HG03060 (cell line): ENCODE data around the gene MIOX.
"Not testable (repeated sequence)": the region's sequence is repeated elsewhere in the genome, so short reads cannot be mapped to it uniquely, and the experiment has no call there.

Experiments
- ATAC-seq: cut with Tn5 transposase; IDR thresholded peaks from one replicate; pipeline ENCODE4 v1.9.1; 2021; ENCODE audit warnings: low read depth, moderate number of reproducible peaks; ENCODE audit not compliant: unreplicated experiment

MIOX gene

DNA sequence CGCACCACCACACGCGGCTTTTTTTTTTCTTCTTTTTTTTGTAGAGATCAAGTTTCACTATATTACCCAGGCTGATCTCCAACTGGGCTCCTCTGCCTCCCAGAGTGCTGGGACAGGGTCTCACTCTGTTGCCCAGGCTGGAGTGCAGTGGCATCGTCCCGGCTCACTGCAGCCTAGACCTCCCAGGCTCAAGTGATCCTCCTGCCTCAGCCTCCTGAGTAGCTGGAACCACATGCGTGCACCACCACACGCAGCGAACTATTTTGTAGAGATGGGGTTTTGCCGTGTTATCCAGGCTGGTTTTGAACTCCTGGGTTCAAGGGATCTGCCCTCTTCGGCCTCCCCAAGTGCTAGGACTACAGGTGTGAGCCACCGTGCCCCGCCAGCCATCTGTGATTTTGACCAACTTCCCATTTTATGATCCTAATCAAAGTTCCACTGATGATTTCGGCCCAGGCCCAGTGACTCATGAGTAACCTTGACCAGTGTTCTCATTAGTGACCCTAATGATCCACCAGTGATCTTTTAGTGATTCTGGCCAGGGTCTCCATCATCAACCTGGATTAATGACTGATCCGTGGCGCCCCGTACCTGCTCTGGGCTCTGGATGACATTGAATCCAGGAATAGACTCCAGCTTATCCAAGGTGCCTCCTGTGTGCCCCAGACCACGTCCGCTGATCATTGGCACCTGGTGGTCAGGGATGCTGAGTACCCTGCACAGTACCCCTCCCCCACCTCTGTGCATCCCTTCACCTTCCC lies 41.4 kb downstream of the MIOX start:
- ATAC-seq: no peak

DNA sequence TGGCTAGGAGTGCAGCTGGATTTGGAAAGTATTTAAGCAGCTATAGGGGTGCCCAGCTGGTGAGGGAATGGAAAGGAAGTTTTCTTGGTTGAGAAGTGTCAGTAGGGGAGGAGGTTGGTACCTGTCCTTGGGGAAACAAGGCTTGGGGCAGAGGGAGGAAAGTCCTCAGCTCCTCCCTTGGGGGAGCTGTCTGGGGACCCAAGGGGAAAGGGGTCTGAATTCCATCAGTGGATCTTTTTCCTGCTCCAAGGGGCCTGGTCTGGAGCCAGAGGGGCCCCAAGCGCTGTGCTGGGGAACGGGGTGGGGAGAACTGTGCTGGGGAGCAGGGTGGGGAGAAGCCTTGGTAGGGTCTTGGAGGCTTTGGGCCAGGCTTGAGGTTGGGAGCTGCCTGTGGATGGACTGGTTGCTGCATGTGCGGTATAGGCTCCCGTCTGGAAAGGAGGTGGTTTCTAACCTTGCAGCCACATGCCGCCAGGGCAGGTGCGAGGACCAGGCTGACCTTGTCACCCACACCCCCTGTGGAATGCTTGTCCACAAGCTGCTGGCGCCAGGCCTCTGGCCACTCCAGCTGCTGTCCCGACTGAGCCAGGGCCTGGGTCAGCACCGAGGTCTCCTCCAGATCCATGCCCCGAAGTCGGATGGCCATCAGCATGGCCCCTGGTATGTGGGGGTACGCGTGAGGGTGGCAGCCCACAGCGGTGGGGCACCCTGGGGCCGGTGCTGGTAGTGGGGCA lies 42.2 kb downstream of the MIOX start:
- ATAC-seq: no peak

DNA sequence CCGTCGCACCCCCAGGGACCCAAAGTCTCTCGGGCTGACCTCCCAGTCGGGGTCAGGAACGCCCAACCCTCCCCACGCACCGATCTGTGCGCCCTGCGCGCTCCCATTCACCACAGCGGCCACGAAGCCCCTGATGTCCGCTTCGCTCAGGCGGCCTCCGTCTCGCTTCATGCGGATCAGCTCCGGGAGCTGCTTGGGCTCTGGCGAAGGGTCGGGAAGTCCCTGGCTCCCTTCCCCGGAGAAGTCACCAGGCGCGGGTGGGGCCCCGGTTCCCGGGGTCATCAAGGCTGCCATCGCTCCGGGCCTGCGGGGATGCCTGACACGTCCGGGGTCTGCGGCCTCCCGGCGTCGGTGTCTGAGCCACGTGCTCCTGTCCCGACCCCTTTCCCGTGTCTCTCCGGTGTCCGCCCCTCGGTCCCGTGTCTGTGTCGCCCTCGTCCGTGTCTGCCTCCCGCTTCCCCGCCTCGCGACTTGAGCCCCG lies 42.8 kb downstream of the MIOX start:
- ATAC-seq: no peak

DNA sequence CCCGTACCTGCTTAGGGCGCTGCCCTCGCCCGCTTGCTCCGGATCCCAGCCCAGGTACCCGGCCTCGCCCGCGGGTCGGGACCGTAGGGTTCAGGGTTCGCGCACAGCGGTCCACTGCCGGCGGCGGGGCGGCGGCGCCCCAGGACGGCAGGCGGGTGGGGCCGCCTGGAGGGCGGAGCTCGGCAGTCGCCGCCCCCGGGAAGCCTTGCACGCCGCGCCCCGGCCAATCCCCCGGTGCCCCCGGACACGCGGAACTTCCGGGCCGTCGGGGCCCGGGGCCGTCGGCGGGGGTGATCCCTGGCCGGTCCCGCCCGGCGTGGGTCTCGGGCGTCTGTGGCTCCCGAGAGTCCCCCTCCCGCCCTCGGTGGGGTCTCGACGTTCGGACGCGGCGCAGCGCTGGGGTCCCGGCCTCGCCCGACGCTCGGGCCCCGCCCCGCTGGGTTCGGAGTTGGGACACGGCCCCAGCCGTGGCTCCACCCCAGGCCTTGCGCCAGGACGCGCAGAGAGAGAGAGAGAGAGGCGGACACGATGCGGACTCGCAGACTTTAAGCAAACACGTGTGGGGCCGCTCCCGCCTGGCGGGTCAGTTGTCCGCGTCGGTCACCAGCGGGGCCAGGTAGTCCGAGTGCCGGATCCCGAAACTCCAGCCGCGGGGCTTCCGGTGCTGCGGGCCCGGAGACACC lies 43.4 kb downstream of the MIOX start, which contains the start of gene TYMP:
TYMP (minus strand) TSS at position 116 of the 683 bp plus-strand sequence. CDS start 303 bp downstream, outside the sequence.
- no peak for ATAC-seq

DNA sequence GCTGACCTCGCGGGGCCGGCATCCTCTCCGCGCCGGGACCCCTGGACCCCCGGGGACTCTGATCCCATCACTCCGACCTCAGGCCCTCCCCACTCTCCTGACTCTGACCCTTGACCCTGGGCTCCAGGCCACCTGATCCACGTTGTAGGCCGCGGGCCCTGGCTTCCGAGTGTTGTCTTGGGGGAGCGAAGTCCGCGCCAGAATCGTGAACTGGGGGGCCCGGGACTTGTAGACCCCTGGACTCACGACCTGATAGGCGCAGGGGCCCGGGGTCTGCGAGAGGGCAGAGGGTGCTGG lies 43.9 kb downstream of the MIOX start:
- ATAC-seq: no peak

DNA sequence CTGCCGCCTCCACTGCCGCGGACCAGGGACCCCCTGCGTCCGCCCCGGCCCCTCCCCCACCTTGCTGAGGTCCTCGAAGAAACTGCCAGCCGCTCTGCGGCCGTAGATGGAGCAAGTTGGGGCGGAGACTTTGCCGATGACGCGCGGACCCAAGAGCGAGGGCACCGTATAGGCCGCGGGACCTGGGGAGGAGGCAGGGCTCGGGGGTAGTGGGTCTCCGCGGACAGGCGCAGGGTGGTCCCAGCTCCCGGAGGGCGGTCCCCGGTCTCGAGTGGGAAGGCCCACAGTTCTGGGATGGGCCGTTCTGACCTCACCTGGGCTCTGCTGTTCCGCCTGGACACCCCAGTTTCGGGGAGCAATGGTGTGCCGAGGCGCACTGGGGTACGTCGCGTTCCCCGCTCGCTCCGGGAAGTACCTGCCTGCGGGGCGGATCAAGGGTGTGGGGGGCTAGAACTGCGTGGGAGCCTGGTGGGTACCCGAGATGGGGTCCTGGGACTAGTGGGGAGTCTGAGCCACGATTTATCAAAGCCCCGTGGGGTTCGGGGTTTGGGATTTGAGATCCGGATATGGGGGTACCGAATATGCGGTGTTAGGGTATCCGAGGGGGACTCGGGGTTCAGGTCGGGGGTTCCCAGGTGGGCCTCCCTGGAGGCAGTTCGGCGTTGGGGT lies 44.4 kb downstream of the MIOX start:
- ATAC-seq: no peak

DNA sequence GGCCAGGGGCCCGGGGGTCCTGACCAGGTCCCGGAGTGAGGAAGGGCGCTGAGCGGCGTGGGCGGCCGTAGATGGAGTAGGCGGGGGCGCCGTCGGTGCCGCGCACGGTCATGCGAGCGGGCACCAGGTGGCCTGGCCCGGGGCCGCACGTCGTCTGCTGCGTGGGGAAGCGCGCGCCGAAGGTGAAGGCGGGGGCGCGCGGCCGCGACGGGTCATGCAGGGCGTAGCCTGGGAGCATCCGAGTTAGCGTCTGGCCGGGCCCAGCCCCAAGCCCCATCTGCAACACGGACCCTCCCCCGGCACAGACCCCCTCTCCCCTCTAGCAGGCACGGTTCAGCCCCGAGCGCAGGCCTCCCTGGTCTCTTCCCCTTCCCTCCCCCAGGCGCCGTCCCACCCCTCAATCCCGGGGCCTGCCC lies 44.9 kb downstream of the MIOX start:
- no peak for ATAC-seq

DNA sequence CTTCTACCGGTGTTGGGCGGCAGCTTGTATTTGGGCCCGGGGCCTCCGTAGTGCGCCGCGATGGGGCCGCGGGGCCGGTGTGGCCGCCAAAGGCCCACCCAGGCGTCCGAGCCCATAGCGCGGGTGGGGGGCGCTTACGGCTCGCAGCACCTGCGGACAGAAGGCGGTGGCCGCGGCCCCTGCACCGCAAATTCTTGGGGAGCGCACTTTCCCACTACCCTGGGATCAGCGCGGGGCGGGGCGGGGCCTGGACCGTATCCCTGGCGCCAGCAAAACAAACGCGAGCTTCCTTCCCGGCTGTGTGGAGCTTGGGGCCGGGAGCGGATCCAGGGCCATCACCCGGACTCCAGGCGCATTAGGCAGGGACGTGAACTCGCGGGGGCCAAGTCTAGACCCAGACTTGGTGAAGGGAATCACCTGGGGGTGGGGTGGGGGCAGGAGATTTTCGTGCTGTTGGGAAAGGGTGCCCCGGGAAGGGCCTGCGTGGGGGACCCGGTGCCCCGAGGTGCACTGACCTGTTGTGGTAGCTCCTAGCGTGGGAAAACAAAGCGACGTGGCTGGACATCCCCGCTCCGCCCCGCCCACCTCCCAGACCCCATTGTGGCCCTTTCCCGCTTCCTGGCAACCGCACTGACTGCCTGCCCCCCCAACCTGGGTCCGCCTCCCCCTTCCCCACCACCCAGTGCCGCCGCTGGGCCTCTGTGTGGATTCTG lies 45.5 kb downstream of the MIOX start:
- ATAC-seq: no peak

DNA sequence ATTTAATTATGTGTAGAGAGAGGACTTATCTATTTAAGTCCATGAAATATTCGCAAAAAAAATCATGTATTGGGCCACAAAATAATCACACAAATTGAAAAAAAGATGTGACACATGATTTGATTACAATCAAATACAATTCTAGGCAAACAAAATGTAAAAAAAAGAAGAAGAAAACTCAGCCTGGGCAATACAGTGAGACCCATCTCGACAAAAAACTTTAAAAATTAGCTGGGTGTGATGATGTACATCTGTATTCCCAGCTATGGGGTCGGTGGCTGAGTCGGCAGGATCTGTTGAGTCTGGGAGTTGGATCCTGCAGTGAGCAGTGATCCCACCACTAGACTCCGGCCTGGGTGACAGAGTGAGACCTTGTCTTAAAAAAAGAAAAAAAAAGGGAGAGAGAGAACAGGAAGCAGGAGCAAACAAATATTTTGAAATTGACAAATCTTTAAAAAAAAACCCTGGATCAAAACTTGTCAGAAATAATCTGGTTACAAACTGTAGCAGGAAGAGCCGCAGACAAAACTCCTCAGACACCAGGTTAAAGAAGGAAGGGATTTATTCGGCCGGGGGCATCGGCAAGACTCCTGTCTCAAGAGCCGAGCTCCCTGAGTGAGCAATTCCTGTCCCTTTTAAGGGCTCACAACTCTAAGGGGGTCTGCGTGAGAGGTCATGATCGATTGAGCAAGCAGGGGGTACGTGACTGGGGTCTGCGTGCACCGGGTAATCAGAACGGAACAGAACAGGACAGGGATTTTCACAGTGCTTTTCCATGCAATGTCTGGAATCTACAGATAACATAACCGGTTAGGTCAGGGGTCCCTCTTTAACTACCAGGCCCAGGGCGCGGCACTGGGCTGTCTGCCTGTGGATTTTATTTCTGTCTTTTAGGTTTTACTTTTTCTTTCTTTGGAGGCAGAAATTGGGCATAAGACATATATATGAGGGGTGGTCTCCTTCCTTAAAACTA lies 46.5 kb downstream of the MIOX start:
- ATAC-seq: no peak

DNA sequence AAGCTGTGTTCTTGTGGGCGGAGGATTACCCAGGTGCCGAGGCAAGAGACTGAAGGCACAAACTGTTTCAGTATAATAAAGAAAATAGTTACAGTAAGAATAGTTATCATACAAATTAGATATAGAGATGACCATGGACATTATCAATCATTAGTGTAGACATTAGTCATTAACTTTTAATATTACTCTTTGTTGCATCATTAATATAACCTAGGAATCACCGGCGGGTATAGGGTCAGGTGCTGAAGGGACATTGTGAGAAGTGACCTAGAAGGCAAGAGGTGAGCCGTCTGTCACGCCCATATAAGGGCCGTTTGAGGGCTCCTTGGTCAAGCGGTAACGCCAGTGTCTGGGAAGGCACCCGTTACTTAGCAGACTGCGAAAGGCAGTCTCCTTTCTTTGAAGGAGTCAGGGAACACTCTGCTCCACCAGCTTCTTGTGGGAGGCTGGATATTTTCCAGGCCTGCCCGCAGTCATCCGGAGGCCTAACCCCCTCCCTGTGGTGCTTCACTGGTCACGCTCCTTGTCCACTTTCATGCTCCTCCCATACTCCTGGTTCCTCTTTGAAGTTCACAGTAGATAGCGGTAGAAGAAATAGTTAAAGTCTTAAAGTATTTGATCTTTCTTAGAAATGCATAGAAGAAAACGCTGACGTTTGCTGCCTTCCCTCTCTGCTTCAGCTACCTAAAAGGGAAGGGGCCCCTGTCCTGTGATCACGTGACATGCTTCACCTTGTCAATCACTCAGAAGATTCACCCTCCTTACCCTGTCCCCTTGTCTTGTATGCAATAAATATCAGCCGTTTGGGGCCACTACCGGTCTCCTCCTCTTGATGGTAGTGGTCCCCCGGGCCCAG lies 47.4 kb downstream of the MIOX start:
- not testable (repeated sequence) for ATAC-seq

DNA sequence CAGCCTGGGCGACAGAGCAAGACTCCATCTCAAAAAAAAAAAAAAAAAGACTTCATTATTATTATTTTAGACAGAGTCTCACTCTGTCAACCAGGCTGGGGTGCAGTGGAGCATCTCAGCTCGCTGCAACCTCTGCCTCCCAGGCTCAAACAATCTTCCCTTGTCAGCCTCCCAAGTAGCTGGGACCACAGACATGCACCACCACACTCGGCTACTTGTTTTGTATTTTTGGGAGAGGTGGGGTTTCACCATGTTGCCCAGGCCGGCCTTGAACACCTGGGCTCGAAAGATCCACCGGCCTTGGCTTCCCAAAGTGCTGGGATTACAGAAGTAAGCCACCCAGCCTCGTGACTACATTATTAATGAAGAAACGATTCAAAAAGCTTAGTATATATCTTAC lies 48.5 kb downstream of the MIOX start:
- no peak for ATAC-seq

DNA sequence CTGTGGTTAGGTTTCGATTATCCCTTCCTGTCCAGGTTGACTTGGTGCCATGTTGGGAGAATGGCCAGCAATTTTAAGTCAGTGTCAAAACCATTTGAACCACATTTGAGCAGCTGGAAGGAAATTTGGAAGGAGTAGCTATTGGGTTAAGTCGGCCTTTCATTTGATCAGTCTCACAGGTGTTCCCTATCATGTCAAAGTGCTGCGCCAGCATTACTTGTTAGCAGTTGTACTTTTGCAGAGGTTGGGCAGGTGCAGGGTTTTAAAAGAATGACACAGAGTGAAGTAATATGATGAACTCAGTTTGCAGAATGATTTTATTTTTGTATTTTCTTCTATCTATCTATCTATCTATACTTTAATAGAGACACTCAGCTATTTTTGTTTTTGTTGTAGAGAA lies 49.6 kb downstream of the MIOX start:
- no peak for ATAC-seq

DNA sequence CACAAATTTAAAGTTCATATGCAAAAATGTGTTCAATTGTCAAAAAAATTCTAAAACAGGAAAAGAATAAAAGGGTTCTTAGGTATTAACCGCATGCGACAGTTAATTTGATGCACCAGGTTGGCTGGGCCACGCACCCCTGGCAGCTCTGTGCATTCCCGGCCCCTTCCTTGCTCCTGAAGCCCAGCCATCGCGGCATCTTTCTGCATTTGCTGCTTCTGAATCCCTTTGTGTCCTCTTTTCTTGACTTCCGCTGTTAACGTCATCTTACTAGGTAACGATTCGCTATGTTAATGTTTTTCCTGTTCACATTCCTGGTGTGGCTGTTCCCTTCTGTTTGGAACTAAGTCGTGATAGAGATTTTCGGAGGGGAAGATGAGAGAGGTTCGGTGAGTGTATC lies 51.1 kb downstream of the MIOX start:
- ATAC-seq: no peak
